Adrenal gland (tissue), 12 donors: ENCODE data around the gene GABPB2. TPM values are rescaled to one million over a fixed set of nuclear protein-coding genes. Genes with fewer than 3 reads are reported as not detected.

ENCODE experiments used
- DNase-seq, 7 donors: peaks; one replicate each; pipeline ENCODE4 v3.0.0-alpha.2; 2019 to 2020
- H3K27ac ChIP-seq, 5 donors: fragments of 200-600 bp; sonication (generic) in 4 of 5; 1 replicate in 3 of 5; 2 replicates in 2 of 5; pipeline versions ENCODE4 v1.5.1 to v1.8.0; 2016 to 2020; ENCODE audit warnings: mild to moderate bottlenecking in 1 of 5
- H3K27me3 ChIP-seq: fragments of 200-600 bp; 2 replicates; pipeline ENCODE4 v1.8.0; 2021
- H3K36me3 ChIP-seq, 2 donors: fragments of 200-600 bp; replicated peaks in 1 of 2; 1 replicate in 1 of 2; 2 replicates in 1 of 2; pipeline versions ENCODE4 v1.5.1 to v1.8.0; 2018 to 2022
- H3K4me1 ChIP-seq, 2 donors: fragments of 200-600 bp; replicated peaks in 1 of 2; 1 replicate in 1 of 2; 2 replicates in 1 of 2; pipeline versions ENCODE4 v1.5.1 to v1.8.0; 2018 to 2021
- H3K4me3 ChIP-seq, 4 donors: fragments of 200-600 bp; sonication (generic) in 3 of 4; one replicate each; pipeline ENCODE4 v1.5.1; 2016 to 2018
- H3K9me3 ChIP-seq, 3 donors: fragments of 200-600 bp; sonication (generic) in 1 of 3; replicated peaks in 1 of 3; 1 replicate in 2 of 3; 2 replicates in 1 of 3; pipeline versions ENCODE4 v1.5.1 to v1.8.0; 2016 to 2021
- CTCF ChIP-seq, 6 experiments: fragments of 450-650 bp in 4 of 6; fragments of 200-600 bp in 2 of 6; sonication (generic) in 1 of 6; IDR thresholded peaks; 1 replicate in 5 of 6; 2 replicates in 1 of 6; pipeline versions ENCODE4 v1.5.1 to v1.8.0; 2016 to 2021; ENCODE audit warnings: antibody characterized with exemption in 6 of 6, mild to moderate bottlenecking in 2 of 6, moderate library complexity in 1 of 6
- POLR2A ChIP-seq, 2 donors: fragments of 450-650 bp; IDR thresholded peaks; one replicate each; pipeline ENCODE4 v1.6.1; 2017; ENCODE audit warnings: antibody characterized with exemption in 2 of 2, mild to moderate bottlenecking in 2 of 2, moderate library complexity in 1 of 2
- whole genome bisulfite sequencing, 4 donors: extraction: QIAGEN DNeasy Blood & Tissue Kit in 2 of 4; methylation state at CpG; one replicate each; pipeline versions ENCODE4 v1.1.5 to v1.1.7; 2013 to 2017; 5-methylcytosine and 5-hydroxymethylcytosine counted together
- intact Hi-C, 2 donors: fragments of 100-400 bp; cut with DNase I; formaldehyde crosslinking; loops; one replicate each; pipeline versions ENCODE4 v1.14.1 to v1.15.0; 2022 to 2023
- polyA plus RNA-seq, 3 donors: library from polyadenylated mRNA; stranded (reverse); fragments of 200-250 nt in 2 of 3; fragments of 350-450 nt in 1 of 3; fragmentation: Illumina TruSeq in 1 of 3; extraction: RNeasy Lipid Tissue Mini Kit (QIAGEN cat#74804) in 1 of 3; gene quantifications; one replicate each; pipeline ENCODE4 v1.2.3, GENCODE V29; 2013 to 2014
- total RNA-seq, 9 donors: library from RNA; depleted of rRNA in 4 of 9; stranded (reverse); fragments of >200 nt in 4 of 9; fragments of 120-200 nt in 1 of 9; fragmentation: NEBNext Ultra II Directional in 1 of 9; extraction: Animal tissue kit (Norgen Biotek cat#: 25700) in 1 of 9; gene quantifications; one replicate each; pipeline versions ENCODE4 v1.1.0 to v1.2.4, GENCODE V29; 2013 to 2023
- donor health status: healthy with polysubstance abuse.
- donor health status: Bipolar disorder and iron deficiency.
- donor health status: DM: yes; HTN: yes; CAD: no.
- donor health status: DM: no; HTN: no; CAD: no.
- donor health status: DM: no; HTN: no; CAD: no.
- donor health status: DM: yes; HTN: yes; CAD: no.

Gene GABPB2
- total and polyA plus RNA-seq, 12 donors, result 8.3 to 37.1 (median 12.0) TPM

- Histone ChIP-seq H3K4me3 (peak within 1 kb of the TSS in 3 of 4 donors; percentile 23 to 67 (median 40)), H3K9me3 (no peaks in the 10 kb centered on the region), H3K36me3 (no peaks in the 10 kb centered on the region), H3K4me1 (peaks cover 0 to 21% of the 10 kb centered on the region in 2 donors), H3K27me3 (no peaks in the 10 kb centered on the region), H3K27ac (peak within 1 kb of the TSS in 4 of 5 donors; percentile 10 to 77 (median 64))
- TF ChIP-seq CTCF (IDR thresholded peaks at IDR 0.05) (no peak), POLR2A (IDR thresholded peaks at IDR 0.05) (peak in 1 of 2 donors; percentile 63)
- DNase-seq, result peak; percentile 93 to 96 (median 94)
- intact Hi-C loops, result loop anchor here in 1 of 2 donors (5.0 kb wide), 1 partner anchor 34 kb away; no protein-coding TSS in a partner anchor
- 0 to 1% (median 0%) methylated on average over 27 to 61 of the region's 61 CpGs for WGBS, 4 donors
Observed at GRCh38 chr1:151146412-151147131, 76.0 kb downstream of the GABPB2 start, which contains the start of gene SEMA6C. Gene SEMA6C (minus strand): TSS chr1:151146631. CDS start chr1:151142621, 4,010 bp downstream.

GRCh38 chr1:151147132-151147503 lies 76.6 kb downstream of the GABPB2 start:
- Histone ChIP-seq H3K27me3 (no peaks in the 10 kb centered on the region), H3K4me3 (peak overlapping the region in 2 of 4 donors; percentile 40 to 67), H3K27ac (peak overlapping the region in 4 of 5 donors; percentile 10 to 77 (median 64)), H3K36me3 (no peaks in the 10 kb centered on the region), H3K4me1 (peaks cover 0 to 21% of the 10 kb centered on the region in 2 donors), H3K9me3 (no peaks in the 10 kb centered on the region)
- no peak for TF ChIP-seq POLR2A (IDR thresholded peaks at IDR 0.05)
- TF ChIP-seq CTCF (IDR thresholded peaks at IDR 0.05), result no peak
- intact Hi-C loops, result loop anchor here in 1 of 2 donors (5.0 kb wide), 1 partner anchor 35 kb away; no protein-coding TSS in a partner anchor
- peak in 1 of 7 donors; percentile 10 for DNase-seq
- 12 to 33% (median 25%) methylated on average over 7 of the region's 7 CpGs for WGBS, 4 donors

GRCh38 chr1:151147665-151148064 lies 77.1 kb downstream of the GABPB2 start:
- no peak for DNase-seq
- H3K36me3 ChIP-seq, result no peaks in the 10 kb centered on the region
- no peaks in the 10 kb centered on the region for H3K27me3 ChIP-seq
- intact Hi-C loops, result loop anchor here in 1 of 2 donors (5.0 kb wide), 1 partner anchor 35 kb away; no protein-coding TSS in a partner anchor
- H3K4me3 ChIP-seq, result no peak overlapping the region
- H3K27ac ChIP-seq, result peak overlapping the region in 2 of 5 donors; percentile 74 to 77
- H3K4me1 ChIP-seq, result peaks cover 0 to 21% of the 10 kb centered on the region in 2 donors
- TF ChIP-seq CTCF (IDR thresholded peaks at IDR 0.05) (no peak), POLR2A (IDR thresholded peaks at IDR 0.05) (no peak)
- 92 to 100% (median 94%) methylated on average over 2 of the region's 2 CpGs for WGBS, 4 donors
- H3K9me3 ChIP-seq, result no peaks in the 10 kb centered on the region

- peak in 6 of 7 donors; percentile 35 to 69 (median 52) for DNase-seq
- intact Hi-C loops, result loop anchor here in 1 of 2 donors (5.0 to 10.0 kb wide), 2 partner anchors 59 to 132 kb away; no protein-coding TSS in a partner anchor
- Histone ChIP-seq H3K27ac (peak within 1 kb of the TSS in 1 of 5 donors; percentile 50), H3K4me3 (peak within 1 kb of the TSS in 1 of 4 donors; percentile 30), H3K36me3 (peaks cover 0 to 42% of the 10 kb centered on the region in 2 donors), H3K4me1 (no peaks in the 10 kb centered on the region), H3K27me3 (no peaks in the 10 kb centered on the region), H3K9me3 (no peaks in the 10 kb centered on the region)
- WGBS, 4 donors, result 59 to 68% (median 62%) methylated on average over 4 of the region's 4 CpGs
- TF ChIP-seq POLR2A (IDR thresholded peaks at IDR 0.05) (no peak), CTCF (IDR thresholded peaks at IDR 0.05) (no peak)
Observed at GRCh38 chr1:151156515-151156819, 85.9 kb downstream of the GABPB2 start, which contains the start of gene TNFAIP8L2. Gene TNFAIP8L2 (plus strand): TSS chr1:151156649. CDS start chr1:151158698, 2,049 bp downstream.
